GM18873 (cell line): Measurements from ENCODE around the gene CDH23.

Source experiments
- ATAC-seq: cut with Tn5 transposase; IDR thresholded peaks from one replicate; pipeline ENCODE4 v1.9.1; 2021; ENCODE audit warnings: mild to moderate bottlenecking, moderate library complexity, moderate number of reproducible peaks; ENCODE audit not compliant: unreplicated experiment, low FRiP score

CDH23 gene

DNA sequence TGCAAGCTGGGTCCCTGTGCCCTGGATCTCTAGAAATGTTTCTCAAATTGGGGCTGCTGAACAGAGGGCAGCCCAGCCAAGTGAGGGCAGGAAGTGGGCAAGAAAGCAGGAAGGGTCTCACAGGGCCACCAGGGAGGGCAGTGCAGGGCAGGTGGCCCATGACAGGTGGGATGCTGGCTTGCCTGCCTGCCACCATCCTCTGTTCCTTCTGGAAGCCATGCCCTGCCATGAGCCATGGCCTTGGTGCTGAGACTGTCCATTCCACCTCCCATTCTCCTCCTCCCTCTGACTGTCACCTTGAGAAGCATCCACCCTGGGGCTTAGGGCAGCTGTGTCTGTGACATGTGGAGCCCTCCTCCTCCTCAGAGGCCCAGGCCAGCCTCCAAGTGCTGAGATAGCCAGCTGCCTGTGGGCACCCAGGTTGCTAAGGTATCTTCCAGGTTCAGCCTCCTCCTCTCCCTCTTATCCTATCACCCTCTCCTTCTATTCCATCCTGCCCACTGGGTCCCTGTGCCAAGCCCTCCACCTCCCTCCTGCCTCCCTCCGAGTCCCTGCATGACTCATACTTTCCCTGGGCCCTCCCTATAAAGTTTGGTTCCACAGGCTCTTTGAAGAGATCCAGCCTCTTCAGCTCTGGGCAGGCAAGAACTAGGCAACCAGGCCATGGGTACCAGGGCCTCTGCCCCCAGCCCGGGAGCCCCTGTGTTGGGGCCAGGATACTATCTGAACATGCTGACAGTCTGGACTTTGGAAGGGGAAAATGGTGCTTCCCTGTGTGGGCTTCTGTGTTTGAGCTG is 375.3 kb downstream of the CDH23 start:
- no peak for ATAC-seq

- ATAC-seq: no peak
Observed at GRCh38 chr10:71772832-71773220, 376.1 kb downstream of the CDH23 start.

- no peak for ATAC-seq
Observed at GRCh38 chr10:71773221-71773971, 376.7 kb downstream of the CDH23 start, which contains the start of gene VSIR. Gene VSIR, minus strand, starts transcription at chr10:71773520. Its CDS starts 81 bp downstream, at chr10:71773439.

- ATAC-seq: no peak
Observed at GRCh38 chr10:71774916-71775702, 378.4 kb downstream of the CDH23 start.

- ATAC-seq: no peak
Observed at GRCh38 chr10:71776481-71776925, 379.8 kb downstream of the CDH23 start.

DNA sequence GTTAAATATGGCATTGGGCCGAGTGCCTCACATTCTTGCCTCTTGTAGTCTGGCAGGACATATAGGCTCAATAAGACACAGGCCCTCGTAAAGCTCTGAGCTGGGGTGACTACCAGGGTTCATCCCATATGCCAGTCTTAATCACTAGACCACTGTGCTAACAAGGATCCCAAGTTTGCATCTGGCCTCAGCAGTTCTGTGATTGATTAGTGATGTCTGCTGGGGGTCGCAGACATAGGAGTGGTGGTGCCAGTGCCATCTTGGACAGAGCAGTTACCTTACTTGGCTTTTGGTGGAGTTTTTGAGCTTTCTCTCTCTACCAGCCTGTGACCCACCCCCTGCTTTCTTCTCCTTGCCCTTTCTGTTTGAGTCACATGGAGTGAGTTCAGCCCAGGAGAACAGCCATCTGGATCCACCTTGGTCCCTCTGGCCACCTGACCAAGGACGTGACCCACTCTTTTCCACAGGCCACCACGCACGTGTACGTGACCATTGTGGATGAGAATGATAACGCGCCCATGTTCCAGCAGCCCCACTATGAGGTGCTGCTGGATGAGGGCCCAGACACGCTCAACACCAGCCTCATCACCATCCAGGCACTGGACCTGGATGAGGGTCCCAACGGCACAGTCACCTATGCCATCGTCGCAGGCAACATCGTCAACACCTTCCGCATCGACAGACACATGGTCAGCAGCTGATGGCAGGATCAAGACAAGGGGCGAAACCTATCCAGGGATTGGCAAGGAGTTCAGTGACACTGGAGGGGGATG is 380.7 kb downstream of the CDH23 start:
- no peak for ATAC-seq

DNA sequence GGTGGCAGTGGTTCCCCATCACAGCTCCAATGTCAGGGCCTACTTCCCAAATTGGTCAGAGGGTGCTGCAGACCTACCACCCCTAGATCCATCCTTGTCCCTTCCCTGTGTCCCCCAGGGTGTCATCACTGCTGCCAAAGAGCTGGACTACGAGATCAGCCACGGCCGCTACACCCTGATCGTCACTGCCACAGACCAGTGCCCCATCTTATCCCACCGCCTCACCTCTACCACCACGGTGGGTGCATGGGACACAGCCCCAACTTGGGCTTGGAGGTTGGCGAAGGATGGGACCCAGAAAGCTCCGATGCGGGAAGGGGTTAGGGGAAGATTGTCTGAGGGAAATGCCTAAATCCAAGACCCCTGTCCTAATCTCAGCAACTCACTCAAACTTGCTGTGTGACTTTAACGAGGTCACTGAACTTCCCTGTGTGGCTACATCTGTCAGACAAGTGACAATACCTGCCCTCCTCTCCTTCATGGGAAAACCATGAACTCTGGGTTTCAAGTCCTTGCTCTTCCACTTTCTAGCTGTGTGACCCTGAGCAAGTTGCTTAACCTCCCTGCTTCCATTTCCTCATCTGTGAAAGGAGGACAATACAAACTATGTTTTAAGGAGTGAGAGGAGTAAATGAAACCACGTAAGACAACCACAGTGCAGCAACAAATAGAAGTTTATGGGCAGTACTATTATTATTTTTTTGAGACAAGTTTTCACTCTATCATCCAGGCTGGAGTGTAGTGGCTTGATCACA is 381.5 kb downstream of the CDH23 start:
- no peak for ATAC-seq

- no peak for ATAC-seq
Observed at GRCh38 chr10:71779641-71780040, 382.9 kb downstream of the CDH23 start.

DNA sequence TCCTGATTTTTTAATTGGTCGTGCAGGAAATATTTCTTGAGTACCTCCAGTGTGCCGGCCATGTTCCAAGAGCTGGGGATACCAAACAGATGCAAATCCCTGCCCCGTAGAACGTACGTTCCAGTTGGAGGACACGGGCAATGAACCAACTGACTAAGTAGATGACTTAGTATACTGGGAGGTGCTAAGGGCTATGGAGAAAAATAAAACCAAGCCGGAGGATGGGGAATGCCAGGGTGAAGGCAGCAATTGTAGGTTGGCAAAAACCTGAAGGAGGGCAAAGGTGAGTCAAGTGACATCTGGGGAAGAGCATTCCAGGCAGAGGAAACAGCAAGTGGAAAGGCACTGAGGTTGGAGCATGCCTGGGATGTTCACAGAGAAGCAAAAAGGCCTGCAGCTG is 383.4 kb downstream of the CDH23 start:
- ATAC-seq: no peak

DNA sequence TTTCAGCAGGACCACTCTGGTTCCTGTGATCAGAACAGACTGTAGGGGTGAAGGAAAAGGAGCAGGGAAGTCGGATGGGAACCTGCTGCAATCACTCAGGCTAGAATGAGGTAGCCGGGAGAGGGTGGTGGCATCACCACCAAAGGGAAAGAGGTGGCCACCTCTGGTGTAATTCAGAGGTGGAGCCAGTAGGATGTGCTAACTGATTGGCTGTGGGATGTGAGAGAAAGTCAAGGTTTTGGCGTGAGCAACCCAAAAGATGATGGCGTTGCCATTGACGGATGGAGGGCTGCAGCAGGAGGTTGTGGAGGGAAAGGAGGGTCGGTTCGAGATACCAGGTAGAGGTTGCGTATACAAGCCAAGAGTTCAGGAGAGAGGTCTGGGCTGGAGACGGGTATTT is 384.0 kb downstream of the CDH23 start:
- no peak for ATAC-seq

DNA sequence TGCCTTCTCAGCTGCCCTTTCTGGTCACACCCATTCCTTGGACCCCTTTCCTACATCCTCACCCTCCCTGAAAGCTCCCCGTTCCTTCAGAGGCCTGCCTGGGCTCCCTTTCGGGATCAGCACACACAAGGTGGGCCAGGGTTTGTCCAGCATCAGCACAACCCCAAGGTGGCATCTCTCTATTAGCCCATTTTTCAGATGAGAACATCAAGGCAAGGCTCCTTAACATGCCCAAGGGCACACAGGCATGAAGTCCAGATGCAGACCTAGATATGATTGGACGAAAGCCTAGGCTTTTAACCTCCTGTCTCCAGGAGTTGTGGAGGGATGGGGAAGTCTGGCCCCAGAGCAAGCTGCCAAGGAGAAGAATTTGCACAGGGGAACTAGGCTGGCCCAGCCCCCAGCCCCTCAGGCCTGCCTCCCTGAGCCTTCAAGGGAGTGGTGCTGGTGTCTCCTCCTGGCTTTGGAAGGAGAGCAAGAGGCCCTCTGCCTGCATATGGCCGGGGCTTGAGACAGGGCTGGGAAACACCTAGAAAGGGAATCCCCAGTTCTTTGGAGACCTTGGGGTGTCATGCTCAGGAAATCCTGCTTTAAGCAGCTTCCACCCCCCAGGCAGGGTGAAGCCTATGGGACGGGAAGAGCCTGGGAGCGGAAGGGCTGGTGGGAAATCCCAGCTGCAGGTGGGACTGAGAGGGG is 385.6 kb downstream of the CDH23 start:
- no peak for ATAC-seq

GRCh38 chr10:71782917-71783490 is 386.3 kb downstream of the CDH23 start:
- ATAC-seq: no peak

- no peak for ATAC-seq
Observed at GRCh38 chr10:71783917-71784678, 387.4 kb downstream of the CDH23 start.

DNA sequence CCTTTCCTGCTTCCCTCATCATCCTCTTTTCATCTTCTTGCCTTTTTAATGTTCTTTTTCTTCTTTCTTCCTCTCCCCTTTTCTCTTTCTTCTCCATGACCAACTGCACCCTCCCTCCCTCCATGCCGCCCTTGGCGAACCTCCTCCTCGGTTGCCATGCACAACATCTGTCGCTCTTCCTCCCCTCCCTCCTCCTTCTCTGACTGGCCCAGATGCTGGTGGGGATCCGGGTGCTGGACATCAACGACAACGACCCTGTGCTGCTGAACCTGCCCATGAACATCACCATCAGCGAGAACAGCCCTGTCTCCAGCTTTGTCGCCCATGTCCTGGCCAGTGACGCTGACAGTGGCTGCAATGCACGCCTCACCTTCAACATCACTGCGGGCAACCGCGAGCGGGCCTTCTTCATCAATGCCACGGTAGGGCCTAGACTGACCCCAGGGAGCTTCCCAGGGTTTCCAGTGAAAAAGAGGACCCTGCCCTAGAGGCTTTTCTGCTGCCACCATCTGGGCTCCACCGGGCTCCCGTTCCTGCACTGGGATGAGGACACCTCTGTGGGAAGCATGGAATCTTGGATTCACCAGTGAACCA is 388.1 kb downstream of the CDH23 start:
- ATAC-seq: no peak

- no peak for ATAC-seq
Observed at GRCh38 chr10:71788954-71789353, 392.2 kb downstream of the CDH23 start.

- ATAC-seq: no peak
Observed at GRCh38 chr10:71789871-71790270, 393.2 kb downstream of the CDH23 start.

DNA sequence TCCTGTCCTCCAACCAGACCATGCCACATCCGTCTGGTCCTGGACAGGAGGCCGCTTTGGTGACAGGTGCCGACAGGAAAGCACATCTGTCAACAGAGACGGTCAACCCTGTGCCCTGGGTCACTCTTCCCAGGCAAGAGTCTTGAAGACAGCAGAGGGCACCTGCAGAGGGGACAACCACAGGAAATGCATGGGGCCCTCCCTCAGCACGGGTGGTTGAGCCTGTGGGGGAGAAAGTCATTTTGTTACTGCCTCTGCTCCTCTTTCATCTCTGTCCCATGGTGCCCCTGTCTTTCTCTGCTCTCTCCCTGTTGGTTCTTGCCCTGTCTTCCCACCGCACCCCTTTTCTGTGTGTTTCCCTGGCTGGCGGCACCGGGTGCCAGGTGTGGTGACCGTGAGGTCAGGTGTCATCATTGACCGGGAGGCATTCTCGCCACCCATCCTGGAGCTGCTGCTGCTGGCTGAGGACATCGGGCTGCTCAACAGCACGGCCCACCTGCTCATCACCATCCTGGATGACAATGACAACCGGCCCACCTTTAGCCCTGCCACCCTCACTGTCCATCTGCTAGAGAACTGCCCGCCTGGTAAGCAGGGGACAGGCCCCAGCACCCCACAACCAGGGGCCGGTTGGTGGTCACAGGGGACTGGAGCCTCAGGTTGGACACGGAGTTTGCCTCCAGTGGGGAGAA is 394.2 kb downstream of the CDH23 start:
- ATAC-seq: no peak
